Neural progenitor cell (in vitro differentiated cells): Measurements from ENCODE around the gene XAGE3.
"Not testable (repeated sequence)": the region's sequence is repeated elsewhere in the genome, so short reads cannot be mapped to it uniquely, and the experiment has no call there.

Source experiments
- CTCF ChIP-seq: fragments of 200-600 bp; sonication (generic); IDR thresholded peaks from 2 replicates; pipeline ENCODE4 v1.5.1; 2017; ENCODE audit warnings: antibody characterized with exemption, mild to moderate bottlenecking
- EZH2 ChIP-seq: fragments of 200-600 bp; sonication (generic); IDR thresholded peaks from 2 replicates; pipeline ENCODE4 v1.6.1; 2017; ENCODE audit warnings: antibody characterized with exemption, mild to moderate bottlenecking, moderate library complexity
- EZH2phosphoT487 ChIP-seq: fragments of 200-600 bp; sonication (generic); IDR thresholded peaks from 2 replicates; pipeline ENCODE4 v1.6.1; 2017; ENCODE audit warnings: antibody characterized with exemption

- not testable (repeated sequence) for TF ChIP-seq CTCF, EZH2, EZH2phosphoT487
Observed at GRCh38 chrX:52907900-52908299, 40.0 kb upstream of the XAGE3 start.
